HEK293 (cell line): ENCODE data around the gene RAP1B.
A peak's percentile ranks its signal among the peaks of the same experiment; 100 is the strongest.

ENCODE experiments used
- ELK4 ChIP-seq: IDR thresholded peaks from 2 replicates; pipeline ENCODE4 v1.6.1; 2011; ENCODE audit warnings: mild to moderate bottlenecking, low read depth, low read length, borderline replicate concordance
- GLIS2 ChIP-seq: fragments of 450-650 bp; formaldehyde crosslinking; IDR thresholded peaks from 2 replicates; pipeline ENCODE4 v1.5.1; 2016; ENCODE audit warnings: missing biosample characterization, missing genetic modification characterization
- HOXC10 ChIP-seq: sonication (generic); formaldehyde crosslinking; IDR thresholded peaks from 2 replicates; pipeline ENCODE4 v1.8.1; 2023; ENCODE audit warnings: mild to moderate bottlenecking, missing genetic modification reagents
- IKZF3 ChIP-seq: fragments of 450-650 bp; IDR thresholded peaks from 2 replicates; pipeline ENCODE4 v1.5.0; 2018; ENCODE audit warnings: missing biosample characterization, mild to moderate bottlenecking, missing genetic modification characterization, moderate library complexity
- KLF10 ChIP-seq: fragments of 450-650 bp; IDR thresholded peaks from 2 replicates; pipeline ENCODE4 v1.5.1; 2018; ENCODE audit warnings: missing biosample characterization, mild to moderate bottlenecking, missing genetic modification characterization
- PRDM1 ChIP-seq: fragments of 450-650 bp; formaldehyde crosslinking; IDR thresholded peaks from 2 replicates; pipeline ENCODE4; 2016; ENCODE audit warnings: missing biosample characterization, missing genetic modification characterization
- SP7 ChIP-seq: fragments of 450-650 bp; formaldehyde crosslinking; IDR thresholded peaks from 2 replicates; pipeline ENCODE4 v1.5.1; 2016; ENCODE audit warnings: missing biosample characterization, missing genetic modification characterization
- TSHZ1 ChIP-seq: fragments of 450-650 bp; formaldehyde crosslinking; IDR thresholded peaks from 2 replicates; pipeline ENCODE4 v1.5.1; 2016; ENCODE audit warnings: missing biosample characterization, missing genetic modification characterization, borderline replicate concordance
- ZBTB20 ChIP-seq: fragments of 450-650 bp; formaldehyde crosslinking; IDR thresholded peaks from 2 replicates; pipeline ENCODE4 v1.5.1; 2016; ENCODE audit warnings: missing biosample characterization, missing genetic modification characterization
- ZBTB44 ChIP-seq: fragments of 450-650 bp; IDR thresholded peaks from 2 replicates; pipeline ENCODE4 v1.5.1; 2018; ENCODE audit warnings: missing biosample characterization, mild to moderate bottlenecking, missing genetic modification characterization
- ZBTB49 ChIP-seq: fragments of 450-650 bp; formaldehyde crosslinking; IDR thresholded peaks from 2 replicates; pipeline ENCODE4 v1.5.1; 2016; ENCODE audit warnings: missing biosample characterization, missing genetic modification characterization, low read depth
- ZFHX2 ChIP-seq: fragments of 450-650 bp; formaldehyde crosslinking; conservative IDR thresholded peaks from 2 replicates; pipeline ENCODE4 v1.5.1; 2016; ENCODE audit warnings: missing biosample characterization, missing genetic modification characterization
- ZNF214 ChIP-seq: fragments of 450-650 bp; formaldehyde crosslinking; IDR thresholded peaks from 2 replicates; pipeline ENCODE4 v1.5.1; 2017; ENCODE audit warnings: missing biosample characterization, mild to moderate bottlenecking, missing genetic modification characterization, borderline replicate concordance
- ZNF324 ChIP-seq: fragments of 450-650 bp; formaldehyde crosslinking; IDR thresholded peaks from 2 replicates; pipeline ENCODE4 v1.5.1; 2016; ENCODE audit warnings: missing biosample characterization, missing genetic modification characterization
- ZNF335 ChIP-seq: fragments of 450-650 bp; formaldehyde crosslinking; conservative IDR thresholded peaks from 2 replicates; pipeline ENCODE4 v1.5.1; 2016; ENCODE audit warnings: missing biosample characterization, missing genetic modification characterization
- ZNF501 ChIP-seq: fragments of 450-650 bp; formaldehyde crosslinking; IDR thresholded peaks from 2 replicates; pipeline ENCODE4 v1.5.1; 2016; ENCODE audit warnings: missing biosample characterization, missing genetic modification characterization
- ZNF510 ChIP-seq: fragments of 450-650 bp; formaldehyde crosslinking; IDR thresholded peaks from 2 replicates; pipeline ENCODE4 v1.5.1; 2018; ENCODE audit warnings: mild to moderate bottlenecking, missing genetic modification characterization, missing biosample characterization; ENCODE audit not compliant: insufficient replicate concordance
- ZNF624 ChIP-seq: fragments of 450-650 bp; formaldehyde crosslinking; IDR thresholded peaks from 2 replicates; pipeline ENCODE4 v1.5.1; 2017; ENCODE audit warnings: missing biosample characterization, missing genetic modification characterization
- ZNF629 ChIP-seq: fragments of 450-650 bp; formaldehyde crosslinking; IDR thresholded peaks from 2 replicates; pipeline ENCODE4 v1.5.1; 2017; ENCODE audit warnings: missing biosample characterization, missing genetic modification characterization
- ZNF645 ChIP-seq: fragments of 450-650 bp; formaldehyde crosslinking; IDR thresholded peaks from 2 replicates; pipeline ENCODE4; 2016; ENCODE audit warnings: missing biosample characterization, missing genetic modification characterization
- ZNF677 ChIP-seq: fragments of 450-650 bp; IDR thresholded peaks from 2 replicates; pipeline ENCODE4 v1.5.0; 2018; ENCODE audit warnings: missing biosample characterization, mild to moderate bottlenecking, missing genetic modification characterization, moderate library complexity
- ZNF692 ChIP-seq: fragments of 450-650 bp; formaldehyde crosslinking; IDR thresholded peaks from 2 replicates; pipeline ENCODE4 v1.5.1; 2016; ENCODE audit warnings: missing biosample characterization, missing genetic modification characterization
- ZNF76 ChIP-seq: fragments of 450-650 bp; formaldehyde crosslinking; IDR thresholded peaks from 2 replicates; pipeline ENCODE4; 2016; ENCODE audit warnings: low read depth, missing biosample characterization, missing genetic modification characterization, borderline replicate concordance
- ZNF791 ChIP-seq: fragments of 450-650 bp; formaldehyde crosslinking; IDR thresholded peaks from 2 replicates; pipeline ENCODE4 v1.5.1; 2016; ENCODE audit warnings: missing biosample characterization, missing genetic modification characterization
- ZSCAN18 ChIP-seq: fragments of 450-650 bp; formaldehyde crosslinking; IDR thresholded peaks from 2 replicates; pipeline ENCODE4 v1.5.1; 2016; ENCODE audit warnings: missing biosample characterization, missing genetic modification characterization
- ZSCAN30 ChIP-seq: fragments of 450-650 bp; IDR thresholded peaks from 2 replicates; pipeline ENCODE4 v1.5.1; 2018; ENCODE audit warnings: missing biosample characterization, mild to moderate bottlenecking, missing genetic modification characterization, moderate library complexity

RAP1B gene

GRCh38 chr12:68686595-68687521 is 76.2 kb downstream of the RAP1B start, which contains the start of gene NUP107 (continued):
- no peak for TF ChIP-seq ZBTB49 (tag by site-specific recombination)
- TF ChIP-seq ZBTB20 = peak; percentile 87
- peak; percentile 10; the same call in 1 of the 2 replicates for TF ChIP-seq ZBTB44
- TF ChIP-seq TSHZ1 (tag by site-specific recombination) = no peak
- TF ChIP-seq ZNF214 (tag by site-specific recombination) = no peak
- TF ChIP-seq ZNF645 (tag by site-specific recombination) = no peak
- TF ChIP-seq ZNF510 (tag by site-specific recombination) = peak; percentile 16
- TF ChIP-seq ZSCAN18 = 0 out of 2 replicates have a peak, but pooled peaks have one; percentile 75
- peak; percentile 78 for TF ChIP-seq ZNF76
- TF ChIP-seq ZNF692 = peak; percentile 78
- TF ChIP-seq ZNF629 (tag by site-specific recombination) = peak; percentile 91
- no peak for TF ChIP-seq ELK4
- TF ChIP-seq IKZF3 (tag by site-specific recombination) = peak; percentile 88
- no peak for TF ChIP-seq ZNF677 (tag by site-specific recombination)
- no peak for TF ChIP-seq HOXC10 (CRISPR knock-in tag)
- TF ChIP-seq SP7 = peak; percentile 90
- no peak for TF ChIP-seq PRDM1 (tag by site-specific recombination)
- TF ChIP-seq ZNF791 (tag by site-specific recombination) = no peak
- peak; percentile 28; the same call in 1 of the 2 replicates for TF ChIP-seq GLIS2 (tag by site-specific recombination)
- TF ChIP-seq ZNF501 (tag by site-specific recombination) = peak; percentile 90
- TF ChIP-seq ZNF624 (tag by site-specific recombination) = no peak
- peak; percentile 95 for TF ChIP-seq ZFHX2 (tag by site-specific recombination)
- peak; percentile 81 for TF ChIP-seq ZSCAN30 (tag by site-specific recombination)
- peak; percentile 81 for TF ChIP-seq ZNF335
- peak; percentile 61 for TF ChIP-seq KLF10 (tag by site-specific recombination)
- TF ChIP-seq ZNF324 (tag by site-specific recombination) = peak; percentile 81
